HG02642 (cell line): Measurements from ENCODE around the gene PLCL1.

Experiments used
- ATAC-seq: cut with Tn5 transposase; IDR thresholded peaks from one replicate; pipeline ENCODE4 v1.9.1; 2021; ENCODE audit warnings: mild to moderate bottlenecking; ENCODE audit not compliant: unreplicated experiment, poor library complexity

Gene PLCL1

DNA sequence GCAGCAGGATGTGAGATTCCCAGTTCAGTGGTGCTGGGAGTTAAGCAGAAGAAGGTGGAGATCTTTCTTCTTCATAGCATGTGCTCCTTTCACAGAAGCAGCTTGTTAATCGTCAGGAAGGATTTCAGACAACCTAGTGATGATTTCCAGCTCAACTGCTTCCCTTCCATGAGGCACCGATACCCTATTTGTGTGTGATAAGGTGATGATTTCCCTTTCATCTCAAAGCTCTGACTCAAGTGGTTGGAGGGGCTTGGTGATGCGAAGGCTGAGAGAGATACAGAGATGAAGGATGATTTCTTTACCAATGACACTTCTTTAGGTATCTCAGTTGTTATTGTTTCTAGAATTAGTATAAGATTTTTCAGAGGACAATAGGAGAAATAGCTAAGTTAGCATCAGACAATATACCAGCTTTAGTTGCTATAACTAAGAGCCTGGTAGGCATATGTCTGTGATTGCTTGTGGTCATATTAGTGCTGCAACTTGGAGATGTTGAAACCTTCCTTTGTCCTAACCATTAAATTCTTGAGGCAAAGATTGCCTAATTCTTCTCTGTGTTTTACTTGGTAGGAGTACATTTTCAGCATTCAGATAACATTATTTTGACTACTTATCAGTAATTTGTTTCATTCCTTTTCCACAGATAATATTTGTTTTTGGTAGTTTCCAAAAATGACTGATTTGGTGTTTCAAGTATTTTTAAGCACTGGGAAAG, 111.3 kb downstream of the PLCL1 start:
- ATAC-seq: no peak

- no peak for ATAC-seq
Observed at GRCh38 chr2:197919487-197919886, 115.1 kb downstream of the PLCL1 start.

GRCh38 chr2:197920088-197920487, 115.7 kb downstream of the PLCL1 start:
- no peak for ATAC-seq

DNA sequence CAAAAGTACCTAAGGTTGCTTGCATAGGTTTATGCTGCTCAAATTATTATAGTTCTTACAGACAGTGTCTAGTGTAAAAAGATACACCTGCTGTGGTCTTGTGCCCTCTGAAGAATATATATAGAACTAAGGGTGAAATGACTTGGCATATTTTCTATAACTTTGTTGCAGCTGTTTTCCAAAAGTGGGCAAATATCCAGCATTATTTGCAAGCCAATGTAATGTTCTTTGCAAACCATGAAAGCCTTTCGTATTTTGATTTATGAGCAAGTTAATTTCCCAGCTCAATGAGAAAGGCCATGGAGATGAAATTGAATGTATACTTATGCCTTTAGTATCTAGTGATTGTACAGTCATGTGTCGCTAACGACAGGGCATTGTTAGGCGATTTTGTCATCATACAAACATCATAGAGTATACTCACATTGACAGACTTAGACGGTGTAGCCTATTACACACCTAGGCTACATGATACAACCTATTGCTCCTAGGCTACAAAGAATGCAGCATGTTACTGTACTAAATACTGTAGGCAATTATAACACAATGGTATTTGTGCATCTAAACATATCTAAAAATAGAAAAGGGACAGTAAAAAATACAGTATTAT, 116.3 kb downstream of the PLCL1 start:
- no peak for ATAC-seq

GRCh38 chr2:197924483-197924882, 120.1 kb downstream of the PLCL1 start:
- no peak for ATAC-seq

DNA sequence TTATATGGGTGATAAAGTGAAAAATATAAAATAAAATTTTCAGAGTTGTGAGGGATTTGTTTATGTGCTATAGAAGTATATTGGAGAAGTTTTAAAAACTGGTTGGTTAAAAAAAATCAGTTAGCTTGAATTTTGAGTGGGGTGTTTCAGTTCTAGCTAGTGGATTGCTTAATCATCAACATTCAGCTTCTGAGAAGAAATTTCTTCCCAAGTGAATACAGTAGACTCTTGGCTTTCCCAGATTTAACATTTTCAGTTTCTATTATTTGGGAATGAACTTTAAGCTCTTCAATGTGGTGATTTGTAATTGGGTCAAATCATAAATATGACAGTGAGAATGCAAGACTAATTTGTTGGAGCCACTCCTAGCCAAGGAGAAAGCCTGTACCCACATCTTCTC, 120.8 kb downstream of the PLCL1 start:
- no peak for ATAC-seq

DNA sequence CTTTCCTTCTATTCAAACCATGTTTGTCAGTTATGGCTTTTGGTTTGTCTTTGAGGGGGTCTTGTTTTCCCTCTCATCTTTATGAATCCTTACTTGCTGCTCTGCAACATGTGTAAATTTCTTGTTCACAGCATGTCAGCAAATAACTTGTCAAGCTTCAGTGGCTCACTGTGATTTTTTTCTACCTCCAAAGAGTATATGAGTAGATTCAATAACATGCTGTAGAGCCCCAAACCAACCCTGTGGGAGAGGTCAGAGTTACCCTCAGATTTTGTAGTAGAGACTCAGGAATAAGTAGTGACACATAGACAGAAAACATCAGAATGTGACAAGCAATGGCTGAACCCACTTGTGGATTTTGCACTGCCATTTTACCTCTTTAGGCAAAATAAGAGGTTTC, 121.6 kb downstream of the PLCL1 start:
- ATAC-seq: no peak

DNA sequence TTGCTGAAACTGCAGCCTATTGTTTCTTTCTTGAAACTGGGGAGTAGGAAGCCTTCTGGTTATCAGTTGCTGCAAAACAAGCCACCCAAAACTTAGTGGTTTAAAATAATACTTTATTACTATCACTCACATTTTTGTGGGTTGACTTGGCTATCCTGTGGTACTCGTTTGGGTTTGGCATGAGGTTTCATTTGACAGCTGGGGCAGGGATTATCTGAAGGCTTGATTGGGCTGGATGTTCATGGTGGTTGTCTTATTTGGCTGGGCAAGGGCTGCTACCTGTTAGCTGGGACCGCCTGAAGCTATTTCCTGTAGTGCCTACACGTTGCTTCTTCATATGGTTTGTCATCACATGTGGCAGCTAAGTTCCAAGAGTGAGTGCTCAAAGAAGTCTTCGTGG, 122.3 kb downstream of the PLCL1 start:
- no peak for ATAC-seq

DNA sequence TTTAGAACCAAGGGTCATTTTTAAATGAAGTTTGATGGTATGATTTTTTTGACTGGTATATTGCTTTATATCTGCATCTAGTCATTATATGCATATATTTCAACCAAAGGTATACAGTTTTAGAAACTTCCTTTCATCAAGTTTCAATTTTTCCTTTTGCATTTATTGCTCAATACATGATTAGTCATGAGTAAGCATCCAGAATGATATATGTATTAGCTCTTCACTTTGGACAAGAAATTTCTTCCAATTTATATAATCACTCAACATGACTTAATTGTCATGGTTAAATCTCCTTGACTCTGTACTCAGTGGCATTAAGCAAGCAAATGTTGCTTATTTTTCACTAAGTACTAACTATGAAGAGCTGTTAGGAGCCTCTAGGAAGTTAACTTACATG, 123.6 kb downstream of the PLCL1 start:
- no peak for ATAC-seq

DNA sequence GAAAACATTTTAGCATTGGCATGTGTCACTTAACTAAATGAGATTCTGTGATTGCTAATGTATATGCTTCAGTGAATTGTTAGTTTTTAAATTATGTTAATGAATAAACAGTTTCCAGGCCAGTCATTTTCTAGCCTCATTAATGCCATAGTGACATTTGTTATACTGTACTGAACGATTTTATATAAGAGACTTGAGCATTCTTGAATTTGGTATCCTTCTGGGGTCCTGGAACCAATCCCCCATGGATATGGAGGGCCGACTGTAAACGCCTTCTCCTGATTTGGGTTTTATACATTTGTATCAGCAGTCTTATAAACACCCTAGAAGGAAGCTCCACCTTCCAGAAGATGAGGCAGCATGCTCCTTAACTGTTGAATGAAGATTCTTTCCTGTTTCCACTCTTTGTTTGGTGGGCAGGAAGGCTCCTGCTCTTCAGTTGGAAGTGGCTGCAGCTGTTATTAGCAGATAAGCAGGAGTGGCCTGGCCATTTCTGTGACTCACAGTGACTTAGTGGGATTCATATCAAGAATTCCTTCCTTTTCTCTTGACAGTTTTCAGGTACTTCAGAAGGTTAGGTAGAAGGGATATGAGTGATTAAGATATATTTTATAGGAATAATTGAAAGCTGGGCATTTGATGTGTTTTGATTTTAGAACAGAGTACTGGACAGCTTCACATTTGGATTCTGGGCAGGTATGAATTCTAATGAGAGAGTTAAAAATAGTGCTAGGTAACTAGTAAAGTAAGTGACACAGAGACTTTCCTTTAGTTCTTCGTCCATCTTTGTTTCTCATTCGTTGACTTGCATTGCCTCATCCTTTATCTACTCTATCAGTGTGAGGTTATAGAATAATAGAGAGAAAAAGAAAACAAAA, 124.9 kb downstream of the PLCL1 start:
- ATAC-seq: no peak

DNA sequence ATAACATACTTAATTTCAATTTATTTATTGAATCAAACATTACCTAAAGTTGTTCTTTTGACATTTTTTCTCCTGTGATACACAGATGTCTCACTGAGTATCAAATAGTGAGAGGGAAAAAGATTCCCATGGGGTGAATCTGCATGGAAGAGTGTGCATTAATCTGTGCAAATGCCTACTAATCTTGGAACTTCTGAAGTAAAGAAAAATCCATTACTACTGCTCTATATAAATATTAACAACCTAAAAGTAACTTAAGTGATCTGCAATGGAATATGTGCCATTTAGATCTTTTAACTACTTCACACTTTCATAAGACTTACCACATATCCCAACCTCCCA, 125.5 kb downstream of the PLCL1 start:
- ATAC-seq: no peak

- ATAC-seq: no peak
Observed at GRCh38 chr2:197930570-197931278, 126.3 kb downstream of the PLCL1 start.

- no peak for ATAC-seq
Observed at GRCh38 chr2:197931661-197932312, 127.4 kb downstream of the PLCL1 start.

DNA sequence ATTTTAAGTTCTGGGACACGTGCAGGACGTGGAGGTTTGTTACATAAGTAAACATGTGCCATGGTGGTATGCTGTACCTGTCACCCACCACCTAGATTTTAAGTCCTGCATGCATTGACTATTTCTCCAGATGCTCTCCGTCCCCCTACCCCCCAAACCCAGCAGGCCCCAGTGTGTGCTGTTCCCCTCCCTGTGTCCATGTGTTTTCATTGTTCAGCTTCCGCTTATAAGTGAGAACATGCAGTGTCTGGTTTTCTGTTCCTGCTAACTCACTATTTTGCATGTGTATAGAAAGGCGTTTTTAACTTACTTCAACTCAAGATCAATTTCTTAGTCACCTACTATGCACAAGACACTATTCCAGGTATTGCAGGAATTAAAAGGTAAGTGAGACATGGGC, 128.0 kb downstream of the PLCL1 start:
- no peak for ATAC-seq

GRCh38 chr2:197934261-197934933, 130.0 kb downstream of the PLCL1 start:
- ATAC-seq: no peak

GRCh38 chr2:197934934-197935289, 130.5 kb downstream of the PLCL1 start:
- no peak for ATAC-seq

DNA sequence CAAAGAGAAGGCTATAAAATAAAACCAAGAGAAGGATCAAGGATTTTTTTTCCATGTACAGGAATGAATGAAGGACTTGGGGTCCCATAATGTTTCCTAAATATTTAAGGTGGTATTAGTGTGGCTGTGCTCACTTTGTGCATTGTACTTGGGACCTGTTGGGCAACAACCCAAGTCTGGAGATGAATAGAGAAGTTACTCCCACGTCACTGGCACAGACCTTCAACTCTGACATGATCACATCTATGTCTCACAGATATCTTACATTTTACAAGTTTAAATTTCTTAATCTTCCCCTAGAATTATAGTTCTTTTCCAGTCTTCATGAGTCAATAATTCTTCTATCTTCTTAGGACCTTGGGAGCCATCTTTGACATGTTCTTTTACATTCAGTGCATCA, 133.4 kb downstream of the PLCL1 start:
- ATAC-seq: no peak

DNA sequence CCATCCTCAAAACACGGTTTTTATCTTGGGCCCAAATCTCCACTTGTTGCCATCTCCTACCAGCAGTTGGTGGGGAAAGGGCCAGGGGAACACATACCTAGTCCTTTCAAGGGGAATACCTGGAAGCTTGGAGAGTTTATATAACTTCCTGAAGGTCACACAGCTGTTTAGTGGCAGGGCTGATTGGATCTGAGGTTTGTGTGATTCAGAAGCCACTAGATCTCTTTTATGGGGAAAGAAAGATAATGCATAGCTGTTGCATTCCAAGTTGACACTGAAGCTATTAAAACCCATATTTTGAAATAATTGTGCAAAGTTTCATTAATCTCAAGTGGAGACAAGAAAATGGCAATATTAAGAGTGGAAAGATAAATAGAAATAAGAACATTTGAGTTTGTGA, 134.2 kb downstream of the PLCL1 start:
- ATAC-seq: no peak

DNA sequence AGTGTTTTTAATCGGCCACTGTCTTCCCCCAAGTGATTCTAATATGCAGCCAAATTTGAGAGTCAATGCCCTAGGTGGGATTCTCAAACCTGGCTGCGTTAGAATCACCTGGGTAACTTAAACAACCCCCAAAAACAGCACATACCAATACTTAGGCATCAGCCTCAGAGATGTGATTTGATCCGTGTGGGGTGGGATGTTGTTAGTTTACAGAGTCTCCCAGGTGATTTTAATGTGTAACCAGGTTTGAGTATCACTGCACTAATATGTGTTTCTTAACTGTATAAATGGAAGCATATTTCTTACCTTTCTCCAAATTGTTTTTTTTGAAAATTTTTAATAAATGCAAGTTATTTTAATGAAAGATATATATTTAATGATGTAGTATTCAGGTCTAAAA, 135.4 kb downstream of the PLCL1 start:
- no peak for ATAC-seq

DNA sequence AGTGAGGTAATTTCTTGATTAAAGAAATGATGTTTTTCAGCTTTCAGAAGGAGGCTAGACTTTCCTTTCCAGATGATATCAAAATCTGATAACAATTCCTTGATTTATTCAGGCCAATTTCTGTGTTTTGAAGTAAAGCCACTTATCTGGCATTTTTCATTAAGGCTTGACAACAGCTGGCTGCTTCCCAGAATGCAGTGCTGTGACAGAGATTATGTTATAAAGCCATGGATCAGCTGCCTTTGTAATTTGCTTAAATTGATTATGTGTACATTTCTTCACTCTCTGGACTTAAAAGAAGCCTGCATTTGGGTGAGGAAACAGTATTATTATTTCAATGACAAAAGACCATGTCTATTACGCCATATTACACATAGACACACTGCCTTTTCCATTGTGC, 136.0 kb downstream of the PLCL1 start:
- ATAC-seq: no peak
